ENCODE results near the gene CNOT8. TPM values are rescaled to one million over a fixed set of nuclear protein-coding genes. Genes with fewer than 3 reads are reported as not detected.

Gene CNOT8
- total RNA-seq, 1 donor from 2014 or later: 55.7 TPM

- Mint-ChIP-seq H3K4me3 (no peak overlapping the region), H3K27ac (no peak overlapping the region), H3K36me3 (ENCODE audit: low read depth) (peaks cover 42% of the 10 kb centered on the region), H3K27me3 (ENCODE audit: insufficient read depth) (no peaks in the 10 kb centered on the region), H3K4me1 (ENCODE audit: low read depth) (peaks cover 5% of the 10 kb centered on the region), H3K9me3 (no peaks in the 10 kb centered on the region)
- intact Hi-C loops (cut with micrococcal nuclease): no loop called here
- no peak for DNase-seq (ENCODE audit: low spot score)
Measured at GRCh38 chr5:154923441-154924430, 65.3 kb downstream of the CNOT8 start.

Other genes with a start within 250 kb of the CNOT8 start
- gene LARP1, start 103.2 kb upstream of the CNOT8 start, total RNA-seq: 335 and 338 TPM in 2 replicates
- not detected in 2 replicates for gene FAXDC2, start 8.0 kb upstream of the CNOT8 start, total RNA-seq
- gene GEMIN5, start 79.6 kb downstream of the CNOT8 start, total RNA-seq: 36.4 and 40.2 TPM in 2 replicates
- gene MRPL22, start 82.4 kb downstream of the CNOT8 start, total RNA-seq: 73.1 and 78.1 TPM in 2 replicates
- 0.05 TPM in 2 replicates for gene KIF4B, start 155.1 kb downstream of the CNOT8 start, total RNA-seq